ENCODE results near the gene COL6A1.

The COL6A1 gene

DNA sequence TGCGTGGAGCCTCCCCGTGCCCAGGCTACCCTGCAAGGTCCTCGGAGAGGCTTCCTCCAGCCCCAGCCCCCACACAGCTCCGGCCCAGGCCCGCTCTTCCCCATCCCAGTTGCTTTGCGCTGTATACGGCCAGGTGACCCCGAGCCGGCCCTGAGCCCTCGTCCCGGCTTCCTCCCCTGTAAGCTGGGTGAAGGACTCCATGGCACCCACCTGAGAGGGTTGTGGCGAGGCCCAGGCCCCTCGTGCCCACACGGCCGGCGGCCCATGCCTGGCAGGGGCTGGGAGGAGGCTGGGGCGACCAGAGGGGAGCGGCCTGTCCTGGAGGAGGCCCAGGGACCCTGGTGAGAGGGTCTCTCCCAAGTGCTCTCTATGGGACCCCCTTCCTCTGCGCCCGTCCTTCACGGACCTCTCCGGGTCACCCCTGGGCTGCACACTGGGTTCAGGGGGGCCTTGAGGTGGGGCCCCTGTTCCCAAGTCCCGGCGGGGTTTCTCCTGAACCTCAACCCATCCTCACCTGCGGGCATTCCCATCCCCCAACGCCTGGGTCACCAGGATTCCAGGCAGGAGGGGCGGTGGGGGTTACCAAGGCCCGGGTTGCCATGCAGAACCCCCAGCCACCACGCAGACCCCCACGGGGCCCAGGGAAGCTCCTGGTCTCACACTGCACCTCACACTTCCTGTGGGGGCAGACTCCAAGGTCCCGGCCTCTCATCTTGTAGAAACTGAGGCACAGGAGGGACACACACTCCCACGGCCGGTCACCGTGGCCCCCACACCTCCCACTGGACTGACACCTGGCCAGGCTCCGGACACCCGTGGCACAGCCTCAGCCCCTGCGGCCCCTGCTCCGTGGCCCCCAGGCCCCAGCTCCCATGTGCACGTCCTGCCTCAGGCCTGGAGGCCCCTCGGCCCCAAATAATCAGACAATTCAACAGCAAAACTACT lies 25.2 kb downstream of the COL6A1 start:
- no peak for DNase-seq

DNA sequence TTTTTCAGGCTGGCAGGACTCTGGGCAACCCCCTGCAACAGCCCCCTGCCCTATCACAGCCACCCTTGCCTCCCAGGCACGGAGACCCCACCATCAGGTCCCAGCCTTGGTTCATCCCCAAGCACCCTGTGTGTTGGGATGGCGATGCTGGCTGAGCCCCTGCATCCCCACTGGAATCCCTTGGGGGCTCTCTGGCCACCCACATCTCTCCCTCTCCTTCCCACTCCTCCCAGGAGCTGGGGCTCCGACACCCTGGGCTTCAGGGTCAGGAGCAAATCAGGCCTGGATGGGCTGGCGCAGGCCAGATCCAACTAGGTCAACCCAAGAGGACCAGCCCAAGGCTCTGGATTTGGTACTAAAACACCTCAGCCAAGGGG lies 25.9 kb downstream of the COL6A1 start:
- DNase-seq = no peak

DNA sequence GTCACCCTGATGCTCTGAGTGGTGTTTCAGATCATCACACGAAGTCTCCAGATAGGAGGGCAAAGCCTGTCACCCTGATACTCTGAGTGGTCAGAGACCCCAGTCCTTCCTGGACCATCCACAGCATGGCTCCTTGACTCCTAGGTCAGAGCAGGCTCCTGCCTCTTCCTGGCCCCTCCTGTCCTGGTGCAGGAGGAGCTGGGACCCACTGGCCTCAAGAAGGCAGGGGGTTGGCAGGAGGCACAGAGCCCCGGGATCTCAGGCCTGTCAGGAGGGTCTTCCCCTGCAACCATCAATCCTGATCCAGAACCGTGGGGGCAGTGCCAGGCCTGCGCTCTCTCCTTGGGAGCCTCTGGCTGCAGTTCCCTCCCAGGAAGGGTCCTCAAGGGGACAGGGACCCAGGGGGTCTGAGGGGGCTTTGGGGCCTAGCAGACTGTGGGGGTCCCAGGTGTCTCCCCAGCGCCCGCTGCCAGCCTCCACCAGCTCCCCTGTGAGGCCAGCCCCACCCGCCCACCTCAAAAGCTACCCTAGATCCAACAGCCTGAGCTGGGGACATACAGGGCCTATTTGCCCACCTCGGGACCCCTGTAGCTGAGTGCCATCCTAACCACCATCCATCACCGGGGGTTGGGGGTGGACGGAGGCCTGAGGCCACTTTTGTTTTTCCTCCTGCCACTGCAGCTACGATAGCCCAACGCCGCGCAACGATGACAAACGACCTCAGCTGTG lies 27.5 kb downstream of the COL6A1 start:
- DNase-seq = no peak

DNA sequence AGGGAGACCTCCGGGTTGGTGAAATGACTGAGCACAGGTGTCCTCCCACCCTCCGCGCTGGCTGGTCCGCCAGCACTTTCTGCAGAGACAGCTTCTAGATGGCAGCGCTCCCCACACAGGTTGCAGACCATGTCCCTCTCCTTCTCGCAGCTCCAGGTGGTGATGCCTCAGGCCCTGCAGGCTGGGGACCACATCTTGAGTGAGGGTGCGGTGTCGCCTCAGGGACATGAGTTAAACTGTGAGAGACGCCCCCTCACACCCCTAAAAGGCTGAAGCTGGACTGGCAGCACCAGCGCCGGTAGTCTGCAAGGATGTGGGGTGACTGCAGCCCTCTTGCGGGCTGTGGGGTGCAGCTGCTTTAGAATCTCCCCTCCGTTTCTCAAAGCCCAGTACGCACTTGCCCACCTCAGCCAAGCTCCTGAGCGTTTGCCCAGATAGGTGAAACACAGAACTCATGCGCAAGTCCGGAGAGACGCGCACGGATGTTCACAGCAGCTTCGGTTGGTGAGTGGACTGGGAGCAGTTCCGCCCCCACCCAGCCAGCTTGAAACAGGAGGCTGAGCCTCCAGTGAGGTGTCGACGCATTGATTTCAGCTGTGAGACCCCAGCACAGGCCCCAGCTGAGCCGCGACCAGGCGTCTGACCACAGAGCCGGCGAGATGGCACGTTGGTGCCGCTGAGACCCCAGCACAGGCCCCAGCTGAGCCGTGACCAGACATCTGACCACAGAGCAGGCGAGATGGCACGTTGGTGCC lies 28.6 kb downstream of the COL6A1 start:
- no peak for DNase-seq

DNA sequence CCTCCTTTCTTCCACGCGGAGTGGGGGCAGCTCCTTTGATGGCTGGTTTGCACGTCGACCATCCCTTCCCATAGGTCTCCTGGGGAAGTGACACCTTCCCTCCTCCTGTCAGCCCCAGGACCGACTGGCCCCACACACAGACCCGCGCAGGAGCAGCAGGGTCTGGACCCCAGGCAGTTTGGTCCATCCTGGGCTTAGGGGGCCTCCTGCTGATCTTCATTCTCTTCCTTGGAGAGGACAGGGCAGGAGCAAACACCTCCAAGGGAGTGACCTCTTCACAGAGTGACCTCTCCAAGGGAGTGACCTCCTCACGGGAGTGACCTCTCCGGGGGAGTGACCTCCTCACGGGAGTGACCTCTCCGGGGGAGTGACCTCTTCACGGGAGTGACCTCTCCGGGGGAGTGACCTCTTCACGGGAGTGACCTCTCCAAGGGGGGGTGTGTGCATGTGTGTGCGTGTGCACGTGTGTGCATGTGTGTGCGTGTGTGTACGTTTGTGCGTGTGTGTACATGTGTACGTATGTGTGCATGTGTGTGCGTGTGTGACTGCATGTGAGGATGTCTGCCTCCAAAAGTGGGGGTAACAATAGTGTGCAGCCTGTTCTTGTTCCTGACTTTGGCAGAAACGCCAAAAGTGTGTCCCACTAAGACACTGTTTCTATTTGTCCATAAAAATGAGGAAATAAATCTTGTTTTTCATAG lies 29.8 kb downstream of the COL6A1 start:
- no peak for DNase-seq

DNA sequence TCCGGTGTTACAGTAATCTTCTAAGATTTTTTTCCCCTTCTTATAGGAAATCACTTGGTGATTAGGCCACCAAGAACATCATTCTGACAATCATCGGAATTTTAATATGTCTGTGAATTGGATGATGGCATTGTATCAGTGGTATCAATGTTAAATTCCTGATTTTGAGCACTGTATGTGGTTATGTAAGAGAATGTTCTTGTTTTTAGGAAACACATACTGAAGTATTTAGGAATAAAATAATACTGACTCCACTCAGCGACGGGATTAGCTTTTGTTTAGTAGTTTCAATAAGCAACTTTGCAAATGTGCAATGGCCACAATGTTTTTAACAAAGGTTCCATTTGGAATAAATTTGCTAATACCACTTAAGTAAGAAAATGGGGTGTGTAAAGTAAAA lies 30.6 kb downstream of the COL6A1 start:
- DNase-seq = no peak

DNA sequence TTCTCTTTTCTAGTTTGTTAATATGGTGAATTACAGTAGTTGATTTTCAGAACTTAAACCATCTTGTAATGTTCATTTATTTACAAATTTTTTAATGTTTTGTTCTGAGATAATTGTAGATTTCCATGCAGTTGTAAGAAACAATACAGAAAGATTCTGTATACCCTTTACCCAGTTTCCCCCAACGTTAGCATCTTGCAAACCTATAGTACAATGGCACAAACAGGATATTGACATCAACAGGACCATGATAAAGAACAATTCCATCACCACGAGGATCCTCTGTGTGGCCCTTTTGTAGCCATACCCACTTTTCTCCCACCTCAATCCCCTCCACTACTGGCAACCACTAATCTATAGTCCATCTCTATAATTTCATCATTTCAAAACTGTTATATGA lies 33.3 kb downstream of the COL6A1 start:
- no peak for DNase-seq

DNA sequence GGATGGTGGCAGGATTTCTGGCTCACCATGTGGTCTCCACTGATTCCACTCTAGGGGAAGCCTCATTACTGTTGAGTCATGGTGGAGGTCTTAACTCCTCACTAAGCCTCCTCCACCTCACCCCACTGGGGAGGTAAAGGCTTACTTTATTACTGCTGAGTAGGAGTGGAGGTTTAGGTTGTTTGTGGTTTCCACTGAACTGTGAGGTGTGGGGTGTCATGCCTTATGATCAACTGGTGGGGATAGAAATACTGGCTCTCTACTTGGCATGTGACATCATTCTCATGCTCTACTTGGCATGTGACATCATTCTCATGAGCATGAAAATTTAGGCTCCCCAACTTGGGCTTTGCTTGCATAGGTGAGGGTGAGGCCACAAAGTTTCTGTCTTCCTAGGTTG lies 35.6 kb downstream of the COL6A1 start:
- DNase-seq = no peak

DNA sequence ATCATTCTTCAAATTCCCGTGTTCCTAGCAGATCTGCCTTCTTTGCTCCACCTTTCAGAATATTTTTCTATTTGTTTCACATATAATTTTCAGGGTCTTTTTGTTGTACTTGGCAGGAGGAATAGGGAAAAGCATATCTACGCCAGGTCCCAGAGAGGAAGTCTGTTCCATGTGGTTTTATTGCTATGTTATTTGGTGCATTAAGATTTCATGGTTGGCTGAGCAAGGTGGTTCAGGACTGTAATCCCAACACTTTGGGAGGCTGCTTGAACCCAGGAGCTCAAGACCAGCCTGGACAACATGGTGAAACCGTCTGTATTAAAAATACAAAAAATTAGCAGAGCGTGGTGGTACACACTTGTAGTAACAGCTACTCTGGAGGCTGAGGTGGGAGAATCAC lies 36.1 kb downstream of the COL6A1 start:
- no peak for DNase-seq

DNA sequence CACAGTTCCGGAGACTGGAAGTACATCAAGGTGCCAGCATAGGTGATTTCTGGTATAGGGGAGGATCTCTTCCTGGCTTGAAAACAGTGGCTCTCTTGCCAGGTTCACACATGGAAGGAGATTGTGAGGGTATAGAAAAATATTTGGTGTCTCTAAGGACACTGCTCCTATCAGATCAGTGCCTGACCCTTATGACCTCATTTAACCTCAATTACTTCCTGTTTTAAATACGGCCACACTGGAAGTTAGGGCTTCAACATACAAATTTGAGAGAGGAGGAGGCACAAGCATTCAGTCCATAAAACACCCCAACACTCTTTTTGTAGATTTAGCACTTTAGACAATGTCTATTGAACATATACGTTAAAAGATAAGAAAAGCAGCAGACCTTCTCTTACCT lies 37.0 kb downstream of the COL6A1 start:
- peak; percentile 60 for DNase-seq

DNA sequence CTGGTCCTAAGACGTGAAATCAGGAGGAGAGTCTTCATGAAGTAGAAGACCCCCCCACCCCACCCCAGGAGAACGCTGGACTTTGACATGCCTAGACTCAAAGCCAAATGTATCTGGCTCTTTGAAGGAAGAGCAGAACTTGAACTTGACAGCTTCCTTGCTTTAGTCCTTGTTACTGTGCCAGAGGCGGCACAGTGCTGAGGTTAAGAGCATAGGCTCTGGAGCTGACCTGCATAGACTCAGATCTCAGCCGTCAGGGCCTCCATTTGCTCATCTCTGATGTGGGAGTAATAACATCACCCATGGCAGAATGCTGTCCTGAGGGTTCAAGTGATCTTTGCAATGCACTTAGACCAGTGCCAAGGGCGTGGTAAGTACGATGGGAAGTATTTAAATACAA lies 39.0 kb downstream of the COL6A1 start:
- DNase-seq = no peak

DNA sequence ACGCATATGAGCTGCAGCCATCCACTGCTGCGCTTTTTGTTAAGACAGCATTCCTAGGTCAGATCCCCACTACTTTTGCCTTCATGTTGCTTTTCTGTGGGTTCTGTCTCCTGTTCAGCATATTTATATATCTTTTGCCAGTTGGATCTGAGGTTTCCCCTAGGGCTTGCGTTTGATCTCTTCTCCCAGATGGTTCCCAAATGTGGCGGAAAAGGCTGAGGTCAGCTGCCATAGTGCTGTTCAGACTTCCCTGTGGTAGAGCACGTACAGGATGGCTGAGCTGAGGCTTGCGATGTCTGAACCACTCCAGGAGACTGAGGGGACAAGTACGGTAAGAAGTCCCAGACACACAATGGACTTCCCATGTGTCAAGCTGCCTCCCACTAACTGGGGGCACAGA lies 39.8 kb downstream of the COL6A1 start:
- DNase-seq = no peak

DNA sequence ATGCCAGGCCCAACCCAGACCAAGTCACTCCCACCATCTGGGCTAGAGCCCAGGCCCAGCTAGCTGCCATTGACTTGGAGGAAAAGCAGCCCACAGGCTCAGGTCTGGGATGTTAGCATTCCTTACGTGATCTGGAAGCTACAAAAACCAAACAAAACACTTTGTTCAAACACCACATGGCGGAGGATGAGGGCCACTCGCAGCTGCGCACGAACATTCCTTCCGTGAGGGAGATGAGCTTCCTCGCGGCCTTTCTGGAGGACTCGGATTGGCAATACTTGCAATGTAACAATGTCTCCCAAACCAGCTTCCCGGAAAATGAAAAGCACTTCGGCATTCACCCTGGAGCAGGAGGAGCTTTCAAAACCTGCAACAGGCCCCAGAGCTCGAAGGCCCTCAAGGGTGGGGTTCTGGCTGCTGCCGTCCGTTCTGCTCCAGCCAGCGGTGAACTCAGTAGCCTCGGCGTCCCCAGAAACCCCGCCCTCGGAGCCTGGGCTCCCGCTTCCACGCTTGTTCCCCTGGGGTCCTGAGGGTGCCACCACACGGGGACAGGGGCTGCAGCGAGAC lies 40.5 kb downstream of the COL6A1 start:
- DNase-seq = no peak

DNA sequence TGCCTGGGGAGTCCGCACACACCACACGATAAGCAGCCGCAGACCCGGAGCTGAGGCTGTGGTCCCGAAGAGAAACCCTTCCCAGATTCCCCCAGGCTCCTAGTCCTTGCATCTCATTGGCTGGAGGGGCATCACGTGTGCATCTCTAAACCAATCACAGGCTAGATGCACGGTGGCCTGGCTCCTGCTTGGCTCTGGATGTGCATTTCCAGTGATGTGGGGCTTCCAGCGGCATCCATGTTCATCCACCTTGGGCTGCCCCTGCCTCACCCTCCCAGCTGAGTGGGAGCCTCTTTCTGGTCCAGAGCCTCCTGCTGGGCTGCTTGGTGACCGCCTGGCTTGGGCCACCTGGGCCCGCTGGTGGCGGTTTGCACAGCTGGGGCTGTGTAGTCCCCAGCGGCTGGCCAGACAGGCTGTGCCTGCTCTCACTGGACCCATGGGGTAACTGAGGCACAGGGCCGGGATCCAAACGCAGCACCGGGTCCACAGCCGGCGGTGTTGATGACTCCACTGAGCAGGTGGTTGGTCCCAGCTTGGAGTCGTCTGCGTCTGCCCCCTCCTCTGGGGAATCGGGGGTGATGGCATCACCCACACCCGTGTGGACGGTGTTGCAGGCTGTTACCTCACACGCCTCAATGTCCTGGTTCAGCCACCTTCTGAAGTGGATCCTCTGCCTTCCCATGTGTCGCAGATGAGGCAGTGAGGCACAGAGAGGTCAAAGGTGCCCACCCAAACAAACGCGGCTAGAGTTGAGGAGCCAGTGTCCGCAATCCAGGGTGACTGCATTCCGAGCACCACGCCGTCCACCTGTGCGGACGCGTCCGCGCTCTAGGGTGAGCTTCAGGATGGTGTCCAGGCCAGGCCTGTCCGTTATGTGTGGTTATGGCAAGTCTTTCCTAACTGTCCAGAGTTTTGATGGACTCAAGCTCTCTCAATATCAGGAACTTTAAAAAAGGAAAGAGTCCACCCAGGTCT lies 41.3 kb downstream of the COL6A1 start:
- no peak for DNase-seq

DNA sequence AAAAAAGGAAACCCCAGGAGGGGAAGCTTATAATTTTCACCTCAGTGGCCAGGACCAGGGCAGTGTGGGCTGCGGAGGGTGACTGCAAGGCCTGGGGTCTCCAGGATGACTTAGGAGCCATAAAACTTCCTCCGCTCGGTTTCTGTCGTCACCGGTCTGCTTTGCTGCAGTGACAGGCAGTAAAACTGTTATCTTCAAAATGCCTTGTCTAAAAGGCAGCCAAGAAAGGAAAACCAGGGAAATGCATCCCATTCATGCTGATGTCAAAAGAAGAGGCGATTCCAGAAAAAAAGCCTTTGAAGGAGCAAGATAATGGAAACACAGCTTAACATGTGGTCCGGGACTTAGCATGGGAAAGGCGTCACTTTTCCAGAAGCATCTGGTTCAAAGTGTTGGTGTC lies 42.0 kb downstream of the COL6A1 start:
- DNase-seq = no peak

DNA sequence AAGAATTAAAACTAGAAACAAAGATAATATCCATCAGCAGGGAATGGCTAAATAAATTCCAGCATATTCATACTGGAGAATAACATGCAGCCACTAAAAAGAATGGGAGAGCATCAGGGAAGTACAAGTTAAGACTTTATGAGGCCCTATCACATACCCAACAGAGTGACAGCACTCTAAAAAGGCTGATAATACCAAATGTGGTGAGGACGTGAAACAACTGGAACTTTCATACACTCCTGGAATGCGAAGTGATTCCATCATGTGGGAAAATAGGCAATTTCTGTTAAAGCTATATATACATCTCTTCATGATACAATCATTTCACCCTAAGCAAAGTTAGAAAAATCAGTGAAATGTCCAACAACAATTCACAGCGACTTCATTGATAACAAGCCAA lies 42.6 kb downstream of the COL6A1 start:
- DNase-seq = no peak

DNA sequence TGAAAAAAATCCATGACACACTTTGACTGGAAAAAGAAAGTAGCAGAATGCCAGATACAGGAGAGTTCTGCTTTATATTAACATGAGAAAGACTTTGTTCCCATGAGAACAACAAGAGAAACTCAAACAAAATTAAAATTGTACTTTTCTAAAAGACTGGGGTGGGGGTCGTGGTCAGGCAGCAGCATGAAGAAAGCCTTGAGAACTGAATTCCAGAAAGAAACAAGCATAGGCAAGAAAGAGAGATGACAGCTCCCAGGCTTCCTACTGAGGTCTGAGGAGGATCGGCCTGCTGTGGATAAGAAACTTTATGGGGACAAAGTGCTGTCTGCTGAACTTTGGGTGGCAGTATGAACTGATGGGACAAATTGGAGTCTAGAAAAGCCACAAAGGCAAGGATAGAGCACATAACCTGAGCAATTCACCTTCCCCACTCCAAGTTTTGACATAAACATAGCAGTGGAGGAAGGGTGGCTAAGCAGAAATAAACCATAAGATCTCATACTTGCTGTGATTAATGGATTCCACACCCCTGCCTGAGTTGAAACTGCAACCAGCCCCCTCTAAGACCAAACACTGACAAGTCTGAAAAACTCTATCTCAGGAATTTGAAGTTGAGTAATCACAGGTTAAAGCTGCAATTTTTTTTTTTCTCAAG lies 43.7 kb downstream of the COL6A1 start:
- no peak for DNase-seq

DNA sequence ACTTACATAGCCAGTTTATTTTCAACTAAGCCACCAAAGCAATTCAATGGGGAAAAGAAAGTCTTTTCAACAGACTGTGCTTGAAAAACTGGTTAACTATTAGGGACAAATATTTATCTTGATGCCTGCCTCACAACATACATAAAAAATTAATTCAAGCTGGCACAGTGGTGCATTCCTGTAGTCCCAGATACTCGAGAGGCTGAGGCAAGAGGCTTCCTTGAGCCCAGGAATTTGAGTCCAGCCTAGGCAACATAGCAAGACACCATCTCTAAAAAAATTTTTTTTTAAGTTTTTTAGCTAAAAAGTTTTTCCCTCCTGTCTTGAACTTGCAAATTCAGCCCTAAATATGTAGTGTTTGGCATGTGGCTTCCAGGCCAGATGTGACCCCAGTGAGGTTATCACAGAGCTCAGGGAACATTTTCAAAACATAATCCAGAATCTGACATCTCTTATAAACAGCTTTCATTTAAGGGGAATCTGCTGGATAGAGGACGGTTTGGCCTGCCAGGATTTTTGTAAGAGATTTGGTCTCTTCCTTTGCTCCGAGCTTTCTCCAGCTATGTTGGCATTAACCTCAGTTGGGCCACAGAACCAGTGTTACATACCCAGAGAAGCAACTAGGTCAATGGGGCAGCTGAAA lies 46.4 kb downstream of the COL6A1 start:
- no peak for DNase-seq

DNA sequence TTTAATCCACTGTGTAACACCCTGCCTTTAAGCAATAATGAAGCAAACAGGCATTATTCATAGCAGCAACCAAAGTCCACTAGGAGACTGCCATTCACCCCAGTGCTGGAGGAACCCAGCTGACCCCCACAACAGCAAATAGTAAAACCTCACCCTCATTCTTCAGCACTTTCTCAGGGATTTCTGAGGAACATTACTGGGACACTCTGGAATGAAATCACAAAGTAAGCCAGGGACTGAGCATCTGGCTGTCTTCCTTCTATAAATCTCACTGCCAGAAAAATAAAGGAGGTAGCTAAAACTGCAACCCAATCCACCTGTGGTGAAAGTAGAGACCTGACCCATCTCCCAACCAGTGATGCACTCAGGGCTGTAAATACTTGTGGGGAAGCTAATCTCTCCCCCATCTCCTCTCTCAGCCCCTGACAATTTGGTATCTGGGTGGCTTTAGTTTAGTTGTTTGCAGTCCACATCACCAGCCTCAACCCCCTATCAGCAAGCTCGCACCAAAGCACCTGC lies 47.1 kb downstream of the COL6A1 start:
- DNase-seq = no peak
